AG04450 (cell line): ENCODE measurements around the gene TNFRSF18. TPM values are rescaled to one million over a fixed set of nuclear protein-coding genes. Genes with fewer than 3 reads are reported as not detected.

Experiments used
- CTCF ChIA-PET: fragments of 300-600, 350-600 bp; formaldehyde crosslinking; extraction: SDS; loops from one replicate; lab custom pipeline; 2022; ENCODE audit warnings: antibody characterized with exemption, inconsistent platforms; lab: Charles Lee
- POLR2A ChIA-PET: fragments of 350-600 bp; formaldehyde crosslinking; extraction: SDS; loops from one replicate; lab custom pipeline; 2021; ENCODE audit warnings: antibody characterized with exemption, inconsistent platforms; lab: Yijun Ruan, JAX
- DNase-seq: peaks from one replicate; pipeline ENCODE4 v3.0.0-alpha.2; 2011; ENCODE audit warnings: low read depth, low spot score
- H3K27ac ChIP-seq: one replicate; pipeline ENCODE4 v1.5.1; 2012; ENCODE audit warnings: low read depth, low read length, control low read depth
- H3K27me3 ChIP-seq: one replicate; pipeline ENCODE4 v1.6.0; 2012; ENCODE audit warnings: low read length; ENCODE audit not compliant: control insufficient read depth, insufficient read depth
- H3K4me3 ChIP-seq: 2 replicates; pipeline ENCODE4 v1.5.1; 2011; ENCODE audit warnings: mild to moderate bottlenecking, low read depth, low read length, control low read depth
- H3K9me3 ChIP-seq: 2 replicates; pipeline ENCODE4 v1.5.1; 2012; ENCODE audit warnings: low read length; ENCODE audit not compliant: control insufficient read depth, insufficient read depth
- polyA plus RNA-seq: library from polyadenylated mRNA; depleted of rRNA; stranded (reverse); fragments of >200 nt; gene quantifications from 2 replicates; pipeline ENCODE4 v1.2.3, GENCODE V29; 2011
- TF ChIP-seq, protein P1 (sequence below): IDR thresholded peaks from 2 replicates; pipeline ENCODE4 v1.5.1; 2011; ENCODE audit warnings: low read depth, low read length, control low read depth, inconsistent platforms

The TNFRSF18 gene
- polyA plus RNA-seq, 1 experiment = 1.0 TPM

DNA sequence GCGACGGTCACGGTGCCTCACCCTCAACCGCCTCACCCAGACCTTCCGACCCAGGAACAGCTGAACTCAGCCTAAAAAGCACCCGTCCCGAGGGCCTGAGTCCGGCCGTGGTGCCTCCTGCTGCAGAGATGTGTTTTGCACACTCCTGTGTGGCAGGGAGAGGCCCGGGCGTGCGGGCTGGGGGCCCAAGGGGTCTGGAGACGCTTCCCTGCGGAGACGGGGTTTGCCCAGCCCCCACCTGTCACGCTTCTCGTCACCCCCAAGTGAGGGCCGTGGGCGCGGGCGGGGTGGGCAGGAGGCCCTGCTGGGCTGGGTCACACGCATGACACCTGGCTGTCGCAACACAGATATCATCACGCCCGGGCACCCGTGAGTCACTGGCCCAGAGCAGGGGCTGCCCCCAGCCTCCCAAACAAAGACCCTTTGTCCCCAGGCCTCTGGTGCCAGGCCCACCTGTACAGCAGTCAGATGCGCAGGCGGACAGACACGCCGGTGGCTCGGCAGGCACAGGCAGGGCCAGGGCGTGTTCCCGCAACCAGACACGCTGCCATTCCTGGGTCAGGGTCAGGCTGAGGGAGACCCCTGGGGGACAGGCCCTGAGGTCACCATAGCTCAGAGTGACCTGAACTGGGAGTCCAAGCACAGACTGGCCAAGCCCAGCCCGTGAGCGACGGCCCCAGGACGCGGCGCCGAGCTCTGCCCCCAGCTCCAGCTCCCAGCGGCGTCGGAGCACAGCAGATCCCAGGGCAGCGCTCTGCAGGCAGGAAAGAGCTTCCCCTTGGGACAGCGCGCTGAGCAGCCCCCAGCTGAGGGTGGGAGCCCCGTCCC, 31.7 kb upstream of the TNFRSF18 start:
- Histone ChIP-seq H3K4me3 (no peak overlapping the region), H3K27ac (no peak overlapping the region), H3K9me3 (peaks cover 15% of the 10 kb centered on the region; the same call in 1 of the 2 replicates), H3K27me3 (no peaks in the 10 kb centered on the region)
- ChIA-PET CTCF (no interaction called here), POLR2A (no interaction called here)
- TF ChIP-seq, protein P1, sequence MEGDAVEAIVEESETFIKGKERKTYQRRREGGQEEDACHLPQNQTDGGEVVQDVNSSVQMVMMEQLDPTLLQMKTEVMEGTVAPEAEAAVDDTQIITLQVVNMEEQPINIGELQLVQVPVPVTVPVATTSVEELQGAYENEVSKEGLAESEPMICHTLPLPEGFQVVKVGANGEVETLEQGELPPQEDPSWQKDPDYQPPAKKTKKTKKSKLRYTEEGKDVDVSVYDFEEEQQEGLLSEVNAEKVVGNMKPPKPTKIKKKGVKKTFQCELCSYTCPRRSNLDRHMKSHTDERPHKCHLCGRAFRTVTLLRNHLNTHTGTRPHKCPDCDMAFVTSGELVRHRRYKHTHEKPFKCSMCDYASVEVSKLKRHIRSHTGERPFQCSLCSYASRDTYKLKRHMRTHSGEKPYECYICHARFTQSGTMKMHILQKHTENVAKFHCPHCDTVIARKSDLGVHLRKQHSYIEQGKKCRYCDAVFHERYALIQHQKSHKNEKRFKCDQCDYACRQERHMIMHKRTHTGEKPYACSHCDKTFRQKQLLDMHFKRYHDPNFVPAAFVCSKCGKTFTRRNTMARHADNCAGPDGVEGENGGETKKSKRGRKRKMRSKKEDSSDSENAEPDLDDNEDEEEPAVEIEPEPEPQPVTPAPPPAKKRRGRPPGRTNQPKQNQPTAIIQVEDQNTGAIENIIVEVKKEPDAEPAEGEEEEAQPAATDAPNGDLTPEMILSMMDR = no peak
- DNase-seq = no peak

DNA sequence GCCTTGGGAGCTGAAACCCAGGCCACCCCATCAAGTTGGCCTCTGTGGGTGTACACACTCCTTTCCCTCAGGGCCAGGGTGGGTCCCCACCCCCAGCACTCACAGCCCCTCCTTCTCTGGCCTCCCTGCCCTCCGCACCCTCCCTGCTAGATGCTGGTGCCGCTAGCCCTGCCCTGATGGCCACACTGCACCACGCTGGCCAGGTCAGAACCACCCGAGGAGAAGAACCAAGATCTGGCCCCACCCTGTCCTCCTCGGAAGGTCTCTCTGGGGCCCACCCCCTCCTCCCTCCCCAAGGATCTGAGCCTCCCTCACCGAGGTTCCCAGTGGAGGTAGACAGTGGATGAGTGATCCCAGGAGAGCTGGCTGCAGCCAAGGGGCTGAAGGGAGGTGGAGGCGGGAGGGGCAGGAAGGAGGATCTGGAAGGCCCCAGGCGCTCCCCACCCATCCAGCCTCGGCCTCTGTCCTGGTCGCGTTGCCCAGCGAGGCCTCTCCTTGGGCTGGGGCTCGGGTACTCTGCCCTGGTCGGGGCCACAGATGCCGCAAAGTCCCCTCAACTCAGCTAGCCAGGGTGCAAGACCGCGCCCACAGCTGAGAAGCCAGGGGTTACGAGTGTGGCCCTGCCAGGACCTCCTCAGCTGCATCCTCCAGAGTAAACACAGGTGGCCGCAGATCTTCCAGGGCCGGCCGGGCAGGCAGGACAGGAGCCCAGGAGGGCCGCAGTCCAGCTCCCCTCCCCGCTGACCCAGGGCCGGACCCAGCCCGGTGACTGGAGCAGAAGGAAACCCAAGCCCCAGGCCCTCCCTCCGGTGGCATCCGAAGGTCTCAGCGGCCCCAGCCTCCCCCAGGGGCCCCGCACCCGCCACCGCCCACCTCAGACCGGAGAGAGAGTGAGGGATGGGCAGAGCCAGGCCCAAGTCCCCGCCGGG, 30.8 kb upstream of the TNFRSF18 start:
- DNase-seq = no peak
- Histone ChIP-seq H3K4me3 (no peak overlapping the region), H3K27me3 (no peaks in the 10 kb centered on the region), H3K9me3 (peaks cover 21% of the 10 kb centered on the region), H3K27ac (no peak overlapping the region)
- TF ChIP-seq, protein P1 = no peak
- CTCF ChIA-PET = no interaction called here
- POLR2A ChIA-PET = no interaction called here

DNA sequence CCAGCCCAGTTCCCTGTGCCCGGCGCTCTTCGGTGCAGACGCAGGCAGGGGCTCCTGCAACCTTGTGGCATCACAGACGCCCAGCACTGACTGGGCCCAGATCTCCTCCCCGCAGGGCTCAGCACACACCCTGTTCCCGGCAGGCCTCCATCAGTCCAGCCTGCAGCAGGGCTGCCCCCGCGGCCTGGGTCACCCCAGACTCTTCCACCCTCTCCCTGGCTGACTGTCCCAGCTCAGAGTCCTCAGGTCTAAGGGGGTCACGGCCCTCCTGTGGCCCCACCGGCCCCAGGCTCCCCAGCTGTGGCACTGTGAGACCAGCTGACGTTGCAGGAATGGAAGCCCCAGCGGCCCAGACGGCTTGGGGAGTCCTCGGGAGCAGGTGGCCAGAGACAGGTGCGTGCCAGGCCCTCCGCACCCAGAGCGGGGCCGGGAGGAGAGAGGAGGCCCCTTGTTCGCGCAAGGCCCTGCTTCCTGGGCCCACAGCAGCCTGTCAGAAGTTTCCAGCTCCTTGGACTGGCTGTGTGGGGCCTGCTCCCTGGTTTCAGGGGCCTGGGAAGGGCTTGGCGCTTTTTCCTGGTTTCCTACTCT, 29.9 kb upstream of the TNFRSF18 start:
- CTCF ChIA-PET = no interaction called here

DNA sequence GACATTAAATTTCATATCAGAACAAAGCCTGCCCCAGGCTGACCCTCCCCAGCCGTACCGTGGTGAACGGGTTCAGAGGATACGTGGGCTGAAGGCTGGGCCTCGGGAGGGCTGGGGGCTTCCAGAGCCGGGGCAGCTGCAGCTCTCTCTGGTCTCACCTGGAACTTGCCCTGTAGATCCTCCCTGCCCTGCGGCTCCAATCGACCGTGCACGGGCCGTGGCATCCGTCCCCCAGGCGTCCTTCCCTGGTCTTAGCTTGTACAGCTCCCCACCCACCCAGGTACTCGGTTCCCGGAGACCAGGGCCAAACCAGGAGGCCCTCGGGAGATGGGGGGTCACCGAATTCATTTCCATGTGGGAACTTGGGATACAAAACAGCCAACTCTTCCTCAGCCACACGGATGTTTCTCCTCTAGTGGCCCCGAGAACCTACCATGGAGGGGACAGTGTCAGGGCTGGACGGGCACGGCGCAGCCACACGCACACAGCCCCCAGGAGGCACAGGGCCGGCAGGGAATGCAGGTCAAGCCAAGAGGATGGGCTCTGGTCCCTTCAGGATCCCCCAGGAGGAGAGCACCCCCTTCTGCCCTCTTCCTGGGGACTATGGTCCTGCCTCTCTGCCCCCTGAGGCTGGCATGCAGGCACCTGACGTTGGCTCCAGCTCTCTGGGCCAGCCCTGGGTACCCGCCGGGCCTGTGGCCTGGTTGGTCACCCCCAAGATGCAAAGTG, 28.8 kb upstream of the TNFRSF18 start:
- H3K27ac ChIP-seq = no peak overlapping the region
- CTCF ChIA-PET = no interaction called here
- H3K4me3 ChIP-seq = no peak overlapping the region
- TF ChIP-seq, protein P1 = no peak
- POLR2A ChIA-PET = no interaction called here
- peaks cover 21% of the 10 kb centered on the region for H3K9me3 ChIP-seq
- H3K27me3 ChIP-seq = no peaks in the 10 kb centered on the region
- no peak for DNase-seq

More for the DNA sequence above, 29.9 kb upstream of the TNFRSF18 start:
- POLR2A ChIA-PET = no interaction called here
- no peak for DNase-seq
- H3K9me3 ChIP-seq = peaks cover 21% of the 10 kb centered on the region
- H3K27ac ChIP-seq = no peak overlapping the region
- H3K4me3 ChIP-seq = no peak overlapping the region
- TF ChIP-seq, protein P1 = no peak
- H3K27me3 ChIP-seq = no peaks in the 10 kb centered on the region
